HepG2 (cell line): ENCODE measurements around the gene NYNRIN. TPM values are rescaled to one million over a fixed set of nuclear protein-coding genes. Genes with fewer than 3 reads are reported as not detected.

ENCODE experiments used
- ATM ChIP-seq: fragments of 450-650 bp; IDR thresholded peaks from 2 replicates; pipeline ENCODE4 v1.7.1; 2017; ENCODE audit warnings: mild to moderate bottlenecking, borderline replicate concordance
- BCL6 ChIP-seq: IDR thresholded peaks from 2 replicates; pipeline ENCODE4 v1.6.1; 2016; ENCODE audit warnings: missing genetic modification reagents, missing compliant biosample characterization
- EED ChIP-seq: sonication (generic); formaldehyde crosslinking; IDR thresholded peaks from 2 replicates; pipeline ENCODE4 v1.5.0; 2020; ENCODE audit warnings: mild to moderate bottlenecking, missing genetic modification reagents
- HNRNPH1 ChIP-seq: fragments of 200-400 bp; formaldehyde crosslinking; optimal IDR thresholded peaks from 2 replicates; pipeline ENCODE3; 2017; ENCODE audit warnings: mild to moderate bottlenecking, low read depth, low read length
- HOXD1 ChIP-seq: sonication (generic); formaldehyde crosslinking; IDR thresholded peaks from 2 replicates; pipeline ENCODE4 v1.5.0; 2020; ENCODE audit warnings: missing genetic modification reagents
- PPARG ChIP-seq: conservative IDR thresholded peaks from 2 replicates; pipeline ENCODE4 v1.6.1; 2016; ENCODE audit warnings: missing biosample characterization, missing genetic modification reagents
- SETDB1 ChIP-seq: sonication (generic); formaldehyde crosslinking; IDR thresholded peaks from 2 replicates; pipeline ENCODE4 v1.5.1; 2020; ENCODE audit warnings: missing genetic modification reagents, mild to moderate bottlenecking, borderline replicate concordance
- SOX6 ChIP-seq, 2 experiments: fragments of 450-650 bp in 1 of 2; sonication (generic) in 1 of 2; formaldehyde crosslinking in 1 of 2; IDR thresholded peaks; 2 replicates each; pipeline versions ENCODE4 v1.4.0 to v1.6.1; 2017 to 2020; ENCODE audit warnings: antibody characterized with exemption in 1 of 2, mild to moderate bottlenecking in 1 of 2, missing genetic modification reagents in 1 of 2
- TCF7L2 ChIP-seq: IDR thresholded peaks from 2 replicates; pipeline ENCODE4 v1.6.1; 2011; ENCODE audit warnings: mild to moderate bottlenecking, low read depth, low read length, moderate library complexity
- ZEB1 ChIP-seq: IDR thresholded peaks from 2 replicates; pipeline ENCODE4 v1.6.1; 2012; ENCODE audit warnings: mild to moderate bottlenecking, low read depth, inconsistent platforms; ENCODE audit not compliant: insufficient replicate concordance
- ZNF530 ChIP-seq: sonication (generic); formaldehyde crosslinking; IDR thresholded peaks from 2 replicates; pipeline ENCODE4 v1.5.0; 2020; ENCODE audit warnings: low read depth, mild to moderate bottlenecking, missing genetic modification reagents
- ZNF670 ChIP-seq: sonication (generic); formaldehyde crosslinking; IDR thresholded peaks from 2 replicates; pipeline ENCODE4 v1.8.0; 2022; ENCODE audit warnings: mild to moderate bottlenecking, missing genetic modification reagents, borderline replicate concordance
- polyA plus RNA-seq, 8 experiments: library from polyadenylated mRNA; depleted of rRNA in 3 of 8; stranded (reverse) in 7 of 8; unstranded in 1 of 8; fragments of >200 nt; fragmentation: Illumina TruSeq in 4 of 8; extraction: Trizol in 4 of 8; gene quantifications; 2 replicates each; pipeline versions ENCODE4 v1.2.1 to v1.2.3, GENCODE V29; 2011 to 2016; ENCODE audit warnings: low read depth in 4 of 8, missing spikeins in 1 of 8, mixed read lengths in 1 of 8; ENCODE audit not compliant: insufficient read depth in 1 of 8
- total RNA-seq, 5 experiments: library from RNA; depleted of rRNA; stranded (reverse); fragments of >200 nt; fragmentation: Illumina TruSeq; extraction: Trizol; gene quantifications; 2 replicates each; pipeline ENCODE4 v1.2.3, GENCODE V29; 2016; ENCODE audit warnings: low read depth in 1 of 5
- TF ChIP-seq, protein P1 (sequence below): sonication (generic); formaldehyde crosslinking; IDR thresholded peaks from 2 replicates; pipeline ENCODE4 v1.9.0; 2022; ENCODE audit warnings: low read depth, missing genetic modification reagents
- TF ChIP-seq, protein P2 (sequence below): sonication (generic); formaldehyde crosslinking; IDR thresholded peaks from 2 replicates; pipeline ENCODE4 v1.8.0; 2022; ENCODE audit warnings: mild to moderate bottlenecking, missing genetic modification reagents; ENCODE audit not compliant: insufficient replicate concordance
- TF ChIP-seq, protein P3 (sequence below): sonication (generic); formaldehyde crosslinking; IDR thresholded peaks from 2 replicates; pipeline ENCODE4 v1.5.1; 2020; ENCODE audit warnings: missing genetic modification reagents, mild to moderate bottlenecking, borderline replicate concordance
- TF ChIP-seq, protein P4 (sequence below): sonication (generic); formaldehyde crosslinking; IDR thresholded peaks from 2 replicates; pipeline ENCODE4 v1.5.1; 2020; ENCODE audit warnings: mild to moderate bottlenecking, missing genetic modification reagents, moderate library complexity
- TF ChIP-seq, protein P5 (sequence below): sonication (generic); formaldehyde crosslinking; IDR thresholded peaks from 2 replicates; pipeline ENCODE4 v1.9.0; 2021; ENCODE audit warnings: missing genetic modification reagents, mild to moderate bottlenecking, borderline replicate concordance

NYNRIN gene
- total and polyA plus RNA-seq, 2 of the 13 experiments (the other 11 are each of a cell fraction or from before 2014, with no cell fraction given) = 0.63 to 1.1 TPM

DNA sequence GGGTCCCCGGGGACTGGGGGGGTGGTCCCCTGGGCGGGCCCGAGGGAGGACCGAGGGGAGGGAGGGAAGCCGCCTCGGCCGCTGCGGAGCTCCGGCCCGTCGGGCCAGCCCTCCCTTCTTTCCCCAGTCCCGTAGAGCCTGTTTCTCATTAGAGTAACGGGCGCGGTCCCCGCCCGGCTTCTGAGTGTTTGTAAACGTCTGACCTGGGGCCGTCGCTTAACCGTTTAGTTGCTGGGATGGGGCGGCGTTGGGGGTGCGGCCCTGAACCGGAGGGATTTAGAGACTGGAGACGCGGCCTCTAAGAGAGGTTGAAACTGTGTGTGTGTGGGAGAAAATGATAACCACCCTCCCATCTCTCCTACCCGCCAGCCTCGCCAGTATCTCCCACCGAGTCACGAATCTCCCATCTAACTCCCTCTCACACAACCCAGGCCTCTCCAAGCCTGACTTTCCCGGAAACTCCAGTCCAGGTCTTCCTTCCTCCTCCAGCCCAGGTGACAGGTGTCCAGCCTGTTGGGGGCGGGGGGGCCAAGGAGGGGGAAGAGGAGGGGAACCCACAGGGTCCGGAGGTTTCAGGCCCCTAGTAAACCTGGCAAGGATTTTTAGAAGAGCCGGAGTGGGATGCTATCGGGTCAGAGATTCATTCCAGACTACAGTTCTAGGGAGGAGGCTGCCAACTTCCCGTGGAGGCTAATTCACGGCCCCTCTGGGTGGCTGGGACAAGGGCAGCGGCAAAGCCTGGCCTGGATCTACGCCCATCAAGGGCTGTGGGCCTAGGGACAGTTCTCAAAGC lies 31.9 kb upstream of the NYNRIN start (continued):
- no peak for TF ChIP-seq PPARG (CRISPR knock-in tag)
- TF ChIP-seq, protein P1, sequence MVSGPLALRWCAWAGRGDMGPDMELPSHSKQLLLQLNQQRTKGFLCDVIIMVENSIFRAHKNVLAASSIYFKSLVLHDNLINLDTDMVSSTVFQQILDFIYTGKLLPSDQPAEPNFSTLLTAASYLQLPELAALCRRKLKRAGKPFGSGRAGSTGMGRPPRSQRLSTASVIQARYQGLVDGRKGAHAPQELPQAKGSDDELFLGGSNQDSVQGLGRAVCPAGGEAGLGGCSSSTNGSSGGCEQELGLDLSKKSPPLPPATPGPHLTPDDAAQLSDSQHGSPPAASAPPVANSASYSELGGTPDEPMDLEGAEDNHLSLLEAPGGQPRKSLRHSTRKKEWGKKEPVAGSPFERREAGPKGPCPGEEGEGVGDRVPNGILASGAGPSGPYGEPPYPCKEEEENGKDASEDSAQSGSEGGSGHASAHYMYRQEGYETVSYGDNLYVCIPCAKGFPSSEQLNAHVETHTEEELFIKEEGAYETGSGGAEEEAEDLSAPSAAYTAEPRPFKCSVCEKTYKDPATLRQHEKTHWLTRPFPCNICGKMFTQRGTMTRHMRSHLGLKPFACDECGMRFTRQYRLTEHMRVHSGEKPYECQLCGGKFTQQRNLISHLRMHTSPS (CRISPR knock-in tag) = peak; percentile 54; the same call in 1 of the 2 replicates
- TF ChIP-seq, protein P2, sequence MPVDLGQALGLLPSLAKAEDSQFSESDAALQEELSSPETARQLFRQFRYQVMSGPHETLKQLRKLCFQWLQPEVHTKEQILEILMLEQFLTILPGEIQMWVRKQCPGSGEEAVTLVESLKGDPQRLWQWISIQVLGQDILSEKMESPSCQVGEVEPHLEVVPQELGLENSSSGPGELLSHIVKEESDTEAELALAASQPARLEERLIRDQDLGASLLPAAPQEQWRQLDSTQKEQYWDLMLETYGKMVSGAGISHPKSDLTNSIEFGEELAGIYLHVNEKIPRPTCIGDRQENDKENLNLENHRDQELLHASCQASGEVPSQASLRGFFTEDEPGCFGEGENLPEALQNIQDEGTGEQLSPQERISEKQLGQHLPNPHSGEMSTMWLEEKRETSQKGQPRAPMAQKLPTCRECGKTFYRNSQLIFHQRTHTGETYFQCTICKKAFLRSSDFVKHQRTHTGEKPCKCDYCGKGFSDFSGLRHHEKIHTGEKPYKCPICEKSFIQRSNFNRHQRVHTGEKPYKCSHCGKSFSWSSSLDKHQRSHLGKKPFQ (CRISPR knock-in tag) = peak; percentile 70
- no peak for TF ChIP-seq SETDB1 (CRISPR knock-in tag)
- TF ChIP-seq ZNF670 = 0 out of 2 replicates have a peak, but pooled peaks have one; percentile 30
- no peak for TF ChIP-seq EED (CRISPR knock-in tag)
- TF ChIP-seq ZEB1 = peak; percentile 100
- TF ChIP-seq TCF7L2 = no peak
- TF ChIP-seq HOXD1 (CRISPR knock-in tag) = no peak; the same call in 1 of the 2 replicates
- TF ChIP-seq BCL6 (CRISPR knock-in tag) = 0 out of 2 replicates have a peak, but pooled peaks have one; percentile 17
- no peak for TF ChIP-seq SOX6 (IDR thresholded peaks at IDR 0.05)
- TF ChIP-seq SOX6 (CRISPR knock-in tag; IDR thresholded peaks at IDR 0.05) = no peak; the same call in 1 of the 2 replicates
- TF ChIP-seq, protein P3, sequence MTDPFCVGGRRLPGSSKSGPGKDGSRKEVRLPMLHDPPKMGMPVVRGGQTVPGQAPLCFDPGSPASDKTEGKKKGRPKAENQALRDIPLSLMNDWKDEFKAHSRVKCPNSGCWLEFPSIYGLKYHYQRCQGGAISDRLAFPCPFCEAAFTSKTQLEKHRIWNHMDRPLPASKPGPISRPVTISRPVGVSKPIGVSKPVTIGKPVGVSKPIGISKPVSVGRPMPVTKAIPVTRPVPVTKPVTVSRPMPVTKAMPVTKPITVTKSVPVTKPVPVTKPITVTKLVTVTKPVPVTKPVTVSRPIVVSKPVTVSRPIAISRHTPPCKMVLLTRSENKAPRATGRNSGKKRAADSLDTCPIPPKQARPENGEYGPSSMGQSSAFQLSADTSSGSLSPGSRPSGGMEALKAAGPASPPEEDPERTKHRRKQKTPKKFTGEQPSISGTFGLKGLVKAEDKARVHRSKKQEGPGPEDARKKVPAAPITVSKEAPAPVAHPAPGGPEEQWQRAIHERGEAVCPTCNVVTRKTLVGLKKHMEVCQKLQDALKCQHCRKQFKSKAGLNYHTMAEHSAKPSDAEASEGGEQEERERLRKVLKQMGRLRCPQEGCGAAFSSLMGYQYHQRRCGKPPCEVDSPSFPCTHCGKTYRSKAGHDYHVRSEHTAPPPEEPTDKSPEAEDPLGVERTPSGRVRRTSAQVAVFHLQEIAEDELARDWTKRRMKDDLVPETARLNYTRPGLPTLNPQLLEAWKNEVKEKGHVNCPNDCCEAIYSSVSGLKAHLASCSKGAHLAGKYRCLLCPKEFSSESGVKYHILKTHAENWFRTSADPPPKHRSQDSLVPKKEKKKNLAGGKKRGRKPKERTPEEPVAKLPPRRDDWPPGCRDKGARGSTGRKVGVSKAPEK = peak; percentile 25
- TF ChIP-seq HNRNPH1 = no peak
- TF ChIP-seq ZNF530 (CRISPR knock-in tag) = no peak
- TF ChIP-seq, protein P4, sequence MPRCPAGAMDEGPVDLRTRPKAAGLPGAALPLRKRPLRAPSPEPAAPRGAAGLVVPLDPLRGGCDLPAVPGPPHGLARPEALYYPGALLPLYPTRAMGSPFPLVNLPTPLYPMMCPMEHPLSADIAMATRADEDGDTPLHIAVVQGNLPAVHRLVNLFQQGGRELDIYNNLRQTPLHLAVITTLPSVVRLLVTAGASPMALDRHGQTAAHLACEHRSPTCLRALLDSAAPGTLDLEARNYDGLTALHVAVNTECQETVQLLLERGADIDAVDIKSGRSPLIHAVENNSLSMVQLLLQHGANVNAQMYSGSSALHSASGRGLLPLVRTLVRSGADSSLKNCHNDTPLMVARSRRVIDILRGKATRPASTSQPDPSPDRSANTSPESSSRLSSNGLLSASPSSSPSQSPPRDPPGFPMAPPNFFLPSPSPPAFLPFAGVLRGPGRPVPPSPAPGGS (CRISPR knock-in tag) = peak; percentile 22; the same call in 1 of the 2 replicates
- TF ChIP-seq, protein P5, sequence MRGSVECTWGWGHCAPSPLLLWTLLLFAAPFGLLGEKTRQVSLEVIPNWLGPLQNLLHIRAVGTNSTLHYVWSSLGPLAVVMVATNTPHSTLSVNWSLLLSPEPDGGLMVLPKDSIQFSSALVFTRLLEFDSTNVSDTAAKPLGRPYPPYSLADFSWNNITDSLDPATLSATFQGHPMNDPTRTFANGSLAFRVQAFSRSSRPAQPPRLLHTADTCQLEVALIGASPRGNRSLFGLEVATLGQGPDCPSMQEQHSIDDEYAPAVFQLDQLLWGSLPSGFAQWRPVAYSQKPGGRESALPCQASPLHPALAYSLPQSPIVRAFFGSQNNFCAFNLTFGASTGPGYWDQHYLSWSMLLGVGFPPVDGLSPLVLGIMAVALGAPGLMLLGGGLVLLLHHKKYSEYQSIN = no peak
- TF ChIP-seq ATM = no peak
